Mammary epithelial cell (primary cell): ENCODE results near the gene MIER2.

Source experiments
- EZH2 ChIP-seq: IDR thresholded peaks from 2 replicates; pipeline ENCODE4 v1.6.1; 2012; ENCODE audit warnings: low read length, inconsistent platforms, borderline replicate concordance
- TF ChIP-seq, protein P1 (sequence below), 2 donors: IDR thresholded peaks in 1 of 2; conservative IDR thresholded peaks in 1 of 2; 2 replicates each; pipeline ENCODE4 v1.5.1; 2011 to 2012; ENCODE audit warnings: inconsistent platforms in 2 of 2, low read length in 2 of 2, mild to moderate bottlenecking in 2 of 2, control low read depth in 1 of 2, low read depth in 1 of 2; ENCODE audit not compliant: insufficient read depth in 1 of 2; ENCODE audit errors: extremely low read depth in 1 of 2

- TF ChIP-seq, protein P1, sequence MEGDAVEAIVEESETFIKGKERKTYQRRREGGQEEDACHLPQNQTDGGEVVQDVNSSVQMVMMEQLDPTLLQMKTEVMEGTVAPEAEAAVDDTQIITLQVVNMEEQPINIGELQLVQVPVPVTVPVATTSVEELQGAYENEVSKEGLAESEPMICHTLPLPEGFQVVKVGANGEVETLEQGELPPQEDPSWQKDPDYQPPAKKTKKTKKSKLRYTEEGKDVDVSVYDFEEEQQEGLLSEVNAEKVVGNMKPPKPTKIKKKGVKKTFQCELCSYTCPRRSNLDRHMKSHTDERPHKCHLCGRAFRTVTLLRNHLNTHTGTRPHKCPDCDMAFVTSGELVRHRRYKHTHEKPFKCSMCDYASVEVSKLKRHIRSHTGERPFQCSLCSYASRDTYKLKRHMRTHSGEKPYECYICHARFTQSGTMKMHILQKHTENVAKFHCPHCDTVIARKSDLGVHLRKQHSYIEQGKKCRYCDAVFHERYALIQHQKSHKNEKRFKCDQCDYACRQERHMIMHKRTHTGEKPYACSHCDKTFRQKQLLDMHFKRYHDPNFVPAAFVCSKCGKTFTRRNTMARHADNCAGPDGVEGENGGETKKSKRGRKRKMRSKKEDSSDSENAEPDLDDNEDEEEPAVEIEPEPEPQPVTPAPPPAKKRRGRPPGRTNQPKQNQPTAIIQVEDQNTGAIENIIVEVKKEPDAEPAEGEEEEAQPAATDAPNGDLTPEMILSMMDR (conservative IDR thresholded peaks at IDR 0.05 in 1 of 2, IDR thresholded peaks at IDR 0.05 in 1 of 2; ENCODE audit: extremely low read depth in 1 of 2, insufficient read depth in 1 of 2, low read depth in 1 of 2, low read length in 2 of 2), result no peak
- no peak for TF ChIP-seq EZH2
Observed at GRCh38 chr19:275000-275399, 69.6 kb downstream of the MIER2 start.
